DMS79 (cell line): ENCODE data around the gene FPR2.
"Not testable (repeated sequence)": the region's sequence is repeated elsewhere in the genome, so short reads cannot be mapped to it uniquely, and the experiment has no call there.

Source experiments
- DNase-seq: peaks from one replicate; lab custom pipeline; 2025; lab: John Stamatoyannopoulos, UW

The FPR2 gene

GRCh38 chr19:51806571-51806970 lies 45.6 kb downstream of the FPR2 start:
- DNase-seq = not testable (repeated sequence)

- DNase-seq = no peak
Observed at GRCh38 chr19:51807111-51807701, 46.2 kb downstream of the FPR2 start.

DNA sequence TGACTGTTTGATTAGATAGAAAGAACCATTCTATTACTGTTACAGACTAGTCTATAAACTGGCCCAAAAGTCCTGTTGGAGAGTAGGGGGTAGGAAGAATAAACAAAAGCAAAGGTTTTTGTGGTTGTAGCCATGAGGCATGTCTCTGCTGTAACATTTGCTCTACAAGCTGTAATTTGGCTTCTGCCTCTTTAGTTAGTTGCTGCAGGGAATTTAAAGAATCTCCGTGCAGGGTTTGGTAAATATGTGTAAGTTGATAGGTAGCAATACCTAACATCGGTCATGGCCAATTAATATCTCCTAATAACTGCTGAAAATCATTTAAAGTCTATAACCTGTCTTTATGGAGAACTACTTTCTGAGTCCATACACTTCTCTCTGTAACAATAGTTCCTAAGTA lies 46.9 kb downstream of the FPR2 start:
- no peak for DNase-seq

DNA sequence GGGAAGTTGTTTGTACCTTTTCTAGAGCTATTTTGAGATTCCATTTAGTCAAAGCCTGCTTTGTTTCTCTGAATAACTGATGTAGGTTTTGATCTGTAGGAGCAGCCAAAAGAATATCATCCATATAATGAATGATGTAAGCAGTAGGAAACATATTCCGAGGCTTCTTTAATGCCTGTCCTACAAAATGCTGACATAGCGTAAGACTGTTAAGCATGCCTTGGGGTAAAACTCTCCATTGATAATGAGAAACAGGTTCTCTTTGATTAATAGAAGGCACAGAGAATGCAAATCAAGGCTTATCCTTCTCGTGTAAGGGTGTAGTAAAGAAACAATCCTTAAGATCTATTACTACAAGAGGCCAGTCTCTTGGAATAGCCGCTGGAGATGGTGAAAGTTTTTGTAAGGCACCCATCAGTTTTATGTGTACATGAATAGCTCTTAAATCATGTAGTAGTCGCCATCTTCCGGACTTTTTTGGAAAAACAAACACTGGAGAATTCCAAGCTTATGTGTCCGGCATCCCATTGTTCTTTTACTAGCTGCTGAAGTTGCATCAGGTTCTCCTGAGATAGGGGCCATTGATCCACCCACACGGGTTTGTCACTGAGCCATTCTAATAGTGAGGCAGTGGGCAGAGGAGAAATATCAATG lies 47.5 kb downstream of the FPR2 start:
- no peak for DNase-seq

GRCh38 chr19:51809787-51810186 lies 48.8 kb downstream of the FPR2 start:
- DNase-seq = no peak

DNA sequence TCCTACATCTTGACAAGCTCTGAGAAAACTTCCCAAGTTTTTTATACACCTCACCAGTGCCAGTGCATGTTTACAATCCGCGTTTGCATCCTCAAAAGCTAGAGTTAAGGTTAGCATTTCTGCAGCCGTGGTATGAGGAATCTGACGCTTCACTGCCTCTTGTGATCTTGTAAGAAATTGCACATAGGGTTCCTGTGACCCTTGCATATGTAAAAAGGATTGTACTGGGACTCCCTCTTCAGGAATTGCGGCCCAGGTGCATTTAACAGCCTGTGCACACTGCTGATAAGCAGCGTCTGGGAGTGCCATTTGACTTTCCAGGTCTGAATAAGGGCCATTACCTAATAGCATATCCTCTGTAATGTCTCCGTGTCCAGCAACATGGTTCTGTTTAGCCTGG lies 49.2 kb downstream of the FPR2 start:
- no peak for DNase-seq

- no peak for DNase-seq
Observed at GRCh38 chr19:51811344-51811743, 50.4 kb downstream of the FPR2 start.

DNA sequence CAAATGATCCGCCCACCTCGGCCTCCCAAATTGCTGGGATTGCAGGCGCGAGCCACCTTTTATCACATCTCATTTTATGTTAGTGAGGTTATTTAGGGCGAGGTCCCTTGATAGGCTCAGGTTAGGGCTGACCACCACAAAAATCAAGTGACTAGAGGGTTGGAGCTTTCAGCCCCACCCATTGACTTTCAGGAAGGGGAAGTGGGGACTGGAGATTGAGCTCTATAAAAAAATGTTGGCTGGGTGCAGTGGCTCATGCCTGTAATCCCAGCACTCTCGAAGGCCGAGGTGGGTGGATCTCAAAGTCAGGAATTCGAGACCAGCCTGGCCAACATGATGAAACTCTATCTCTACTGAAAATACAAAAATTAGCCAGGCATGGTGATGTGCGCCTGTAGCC lies 54.1 kb downstream of the FPR2 start:
- no peak for DNase-seq

GRCh38 chr19:51816711-51817110 lies 55.7 kb downstream of the FPR2 start:
- no peak for DNase-seq

GRCh38 chr19:51820011-51820410 lies 59.0 kb downstream of the FPR2 start:
- no peak for DNase-seq
